HG03175 (cell line): ENCODE data around the gene UTP14C.
"Not testable (repeated sequence)": the region's sequence is repeated elsewhere in the genome, so short reads cannot be mapped to it uniquely, and the experiment has no call there.

Experiments used
- ATAC-seq: cut with Tn5 transposase; IDR thresholded peaks from one replicate; pipeline ENCODE4 v1.9.1; 2021; ENCODE audit warnings: mild to moderate bottlenecking, moderate library complexity; ENCODE audit not compliant: unreplicated experiment

UTP14C gene

DNA sequence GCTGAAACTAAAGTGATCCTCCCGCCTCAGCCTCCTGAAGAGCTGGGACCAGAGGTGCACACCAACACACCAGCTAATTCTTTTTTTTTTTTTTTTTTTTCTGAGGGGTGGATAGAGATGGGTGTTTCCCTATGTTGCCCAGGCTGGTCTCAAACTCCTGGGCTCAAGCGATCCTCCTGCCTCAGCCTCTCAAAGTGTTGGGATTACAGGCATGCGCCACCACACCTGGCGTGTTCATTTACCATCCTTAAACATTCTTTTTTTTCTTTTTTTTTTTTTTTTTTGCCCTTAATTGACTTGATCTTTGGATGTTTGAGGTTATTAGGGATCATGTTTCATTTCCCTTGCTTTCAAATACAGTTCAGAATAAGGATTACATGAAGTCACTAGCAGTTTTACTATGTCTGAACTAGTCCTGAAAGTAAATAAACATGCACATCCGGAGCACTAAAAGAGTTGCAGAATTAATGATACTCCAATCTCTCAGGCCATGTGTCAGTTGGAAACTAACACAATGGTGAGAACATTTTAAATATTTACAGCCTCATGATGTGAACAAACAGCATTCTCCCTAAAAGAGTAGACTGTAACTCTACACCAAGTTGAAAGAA, 10.2 kb downstream of the UTP14C start:
- ATAC-seq = no peak

DNA sequence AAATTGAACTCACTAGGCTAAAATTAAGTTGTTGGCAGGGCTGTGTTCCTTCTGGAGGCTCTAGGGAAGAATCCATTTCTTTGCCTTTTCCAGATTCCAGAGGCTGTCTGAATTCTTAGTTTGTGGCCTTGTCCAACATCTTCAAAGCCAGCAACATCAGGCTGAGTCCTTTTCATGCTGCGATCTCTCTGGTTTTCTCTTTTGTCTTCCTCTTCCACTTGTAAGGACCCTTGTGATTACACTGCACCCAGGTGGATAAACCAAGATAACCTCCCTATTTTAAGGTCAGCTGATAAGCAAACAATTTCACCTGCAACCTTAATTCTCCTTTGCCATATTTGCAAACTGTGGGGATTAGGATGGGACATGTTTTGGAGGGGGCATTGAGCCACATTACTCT, 11.5 kb downstream of the UTP14C start:
- no peak for ATAC-seq

DNA sequence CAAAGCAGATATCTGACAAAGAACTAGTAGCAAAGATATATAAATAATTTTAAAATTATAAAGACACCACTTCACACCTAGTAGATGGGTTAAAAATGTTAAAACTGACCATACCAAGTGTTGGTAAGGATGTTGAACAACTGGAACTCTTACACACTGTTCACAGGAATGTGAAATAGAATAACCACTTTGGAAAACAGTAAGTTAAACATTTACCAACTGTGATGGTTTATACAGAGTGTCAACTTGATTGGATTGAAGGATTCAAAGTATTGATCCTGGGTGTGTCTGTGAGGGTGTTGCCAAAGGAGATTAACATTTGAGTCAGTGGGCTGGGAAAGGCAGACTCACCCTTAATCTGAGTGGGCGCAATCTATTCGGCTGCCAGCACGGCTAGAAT, 19.2 kb downstream of the UTP14C start:
- ATAC-seq = no peak

DNA sequence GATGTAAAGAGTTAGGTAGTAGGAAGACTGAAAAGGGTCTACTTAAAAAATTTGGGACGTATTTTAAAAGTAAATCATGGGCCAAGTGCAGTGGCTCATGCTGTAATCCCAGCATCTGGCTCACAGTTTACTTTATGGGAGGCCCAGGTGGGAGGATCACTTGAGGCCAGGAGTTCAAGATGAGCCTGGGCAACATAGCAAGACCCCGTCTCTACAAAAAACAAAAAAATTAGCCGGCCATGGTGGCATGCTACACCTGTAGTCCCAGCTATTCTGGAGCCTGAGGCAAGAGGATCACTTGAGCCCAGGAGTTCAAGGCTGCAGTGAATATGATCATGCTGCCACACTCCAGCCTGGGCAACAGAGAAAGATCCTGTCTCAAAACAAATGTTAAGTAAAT, 23.0 kb downstream of the UTP14C start:
- no peak for ATAC-seq

DNA sequence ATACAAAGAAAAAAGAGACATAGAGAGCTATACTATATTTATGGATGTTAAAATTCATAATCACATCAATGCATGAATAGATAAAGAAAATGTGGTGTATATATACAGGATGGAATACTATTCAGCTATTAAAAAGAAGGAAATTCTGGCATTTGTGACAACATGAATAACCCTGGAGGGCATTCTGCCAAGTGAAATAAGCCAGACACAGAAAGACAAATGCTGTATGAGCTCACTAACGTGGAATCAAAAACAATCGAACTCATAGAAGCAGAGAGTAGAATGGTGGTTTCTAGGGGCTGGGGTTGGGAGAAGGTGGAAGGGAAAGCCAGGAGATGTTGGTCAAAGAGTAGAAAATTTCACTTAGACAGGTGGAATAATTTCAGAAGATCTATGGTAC, 24.0 kb downstream of the UTP14C start:
- no peak for ATAC-seq

DNA sequence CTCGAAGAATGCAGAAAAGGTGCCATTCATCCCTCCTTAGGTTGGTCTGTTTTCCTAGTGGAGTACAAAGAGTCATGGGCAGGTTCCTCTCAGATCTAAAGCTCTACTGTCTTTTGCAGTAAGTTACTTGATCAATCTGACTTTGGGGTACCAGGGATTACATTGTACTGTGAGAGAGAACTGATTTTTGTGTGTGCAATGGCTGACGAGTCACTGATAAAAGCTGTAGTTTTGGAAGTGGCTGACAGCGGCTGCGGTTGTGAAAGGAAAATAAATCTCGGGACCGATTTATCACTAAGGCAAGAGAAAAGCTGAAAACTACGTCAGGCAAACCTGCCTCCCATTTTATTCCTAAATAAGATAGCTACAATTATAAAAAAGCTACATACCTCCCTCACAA, 26.9 kb downstream of the UTP14C start:
- no peak for ATAC-seq

DNA sequence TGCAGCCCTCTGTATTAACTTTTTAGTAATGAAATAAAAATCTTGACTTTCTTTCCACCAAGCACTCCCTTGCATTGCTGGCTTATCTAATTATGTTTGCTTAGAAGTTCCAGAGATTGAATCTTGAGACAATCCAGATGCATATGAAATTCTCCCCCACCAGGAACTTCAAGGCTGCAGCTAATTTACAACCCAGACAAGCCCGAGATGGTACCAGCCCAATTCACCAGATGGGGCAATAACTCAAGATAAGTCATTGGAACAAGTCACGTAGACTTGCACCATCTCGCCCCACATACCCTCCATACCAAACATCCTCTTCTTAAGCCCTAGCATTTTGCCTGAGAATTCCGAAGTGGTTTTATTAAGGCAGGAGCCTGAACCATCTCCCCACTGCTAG, 29.0 kb downstream of the UTP14C start:
- no peak for ATAC-seq

DNA sequence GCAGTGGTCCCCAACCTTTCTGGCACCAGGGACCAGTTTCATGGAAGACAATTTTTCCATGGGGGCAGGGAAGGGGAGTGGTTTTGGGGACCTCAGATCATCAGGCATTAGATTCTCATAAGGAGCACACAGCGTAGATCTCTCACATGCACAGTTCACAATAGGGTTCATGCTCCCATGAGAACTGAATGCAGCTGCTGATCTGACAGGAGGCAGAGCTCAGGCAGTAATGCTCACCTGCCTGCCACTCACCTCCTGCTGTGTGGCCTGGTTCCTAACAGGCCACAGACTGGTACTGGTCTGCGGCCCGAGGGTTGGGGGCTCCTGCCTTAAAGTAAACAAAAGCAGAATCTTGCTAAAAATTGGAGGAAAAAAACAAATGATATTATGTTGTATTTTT, 36.6 kb downstream of the UTP14C start:
- ATAC-seq = not testable (repeated sequence)

DNA sequence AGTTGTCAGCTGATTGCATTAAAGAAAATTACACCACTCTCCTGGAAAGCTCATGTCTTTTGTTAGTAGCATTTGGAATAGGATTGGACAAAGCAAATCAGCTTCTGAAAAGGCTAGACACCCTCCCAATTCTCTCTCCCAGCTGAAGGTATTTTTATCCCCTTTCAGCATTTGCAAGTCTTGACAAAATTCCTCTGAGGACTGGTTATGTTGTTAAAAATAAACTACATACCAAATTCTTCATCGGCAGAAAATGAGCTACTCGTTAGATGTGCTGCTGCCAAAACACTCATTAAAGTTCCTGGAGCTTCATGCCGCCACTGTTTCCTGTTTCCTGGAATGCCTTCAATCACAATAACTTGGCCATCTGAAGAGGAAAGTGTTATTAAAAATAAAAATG, 37.1 kb downstream of the UTP14C start:
- ATAC-seq = no peak

DNA sequence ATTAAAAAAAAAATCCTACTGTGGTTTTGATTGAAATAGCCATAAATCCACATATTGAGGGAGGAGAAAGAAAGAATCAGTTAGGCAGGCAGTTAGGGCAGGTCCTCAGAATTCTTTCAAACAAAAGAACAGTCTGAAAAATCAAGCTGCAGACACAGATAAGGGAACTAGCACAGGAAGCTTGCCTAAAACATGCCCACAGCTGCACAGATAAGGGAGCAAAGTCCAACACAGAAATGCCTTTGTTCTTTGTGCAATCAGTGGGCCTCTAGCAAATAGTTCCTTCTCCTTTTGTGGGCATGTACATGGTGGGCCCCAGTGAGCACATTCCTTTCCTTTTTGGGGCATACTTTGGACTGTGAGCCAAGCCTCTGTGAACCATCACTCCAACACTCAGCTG, 42.7 kb downstream of the UTP14C start:
- ATAC-seq = no peak

DNA sequence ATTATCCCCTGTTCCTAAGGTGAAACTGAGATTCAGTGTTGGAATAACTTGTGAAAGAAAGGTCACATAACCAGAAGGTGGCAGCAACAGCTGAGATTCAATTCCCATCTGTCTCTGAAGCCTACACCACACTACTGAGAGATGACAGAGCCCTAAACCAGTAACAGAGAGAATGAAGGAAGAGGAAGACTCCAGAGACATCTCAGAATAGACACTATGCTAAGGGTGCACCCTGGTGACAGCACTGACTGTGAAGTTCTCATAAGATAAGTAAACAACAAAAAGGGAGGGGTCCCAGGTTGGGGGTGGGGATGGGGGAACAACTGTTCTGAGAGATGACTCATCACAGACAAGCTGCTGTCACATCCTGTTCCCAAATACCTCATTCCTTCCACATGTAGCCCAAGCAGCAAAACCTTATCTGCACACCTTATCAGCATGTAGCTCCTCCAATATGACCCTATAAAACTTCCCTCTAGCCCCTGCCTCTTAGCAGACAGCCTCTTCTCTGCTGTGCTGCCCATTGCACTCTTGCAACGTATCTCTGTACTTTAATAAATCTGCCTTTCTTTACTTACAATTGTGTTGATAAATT, 46.5 kb downstream of the UTP14C start:
- no peak for ATAC-seq
